Keratinocyte (primary cell): Measurements from ENCODE around the gene LINGO1. TPM values are rescaled to one million over a fixed set of nuclear protein-coding genes. Genes with fewer than 3 reads are reported as not detected.

Source experiments
- DNase-seq: peaks from one replicate; pipeline ENCODE4 v3.0.0-alpha.2; 2011; ENCODE audit warnings: low read depth, missing footprints, low spot score
- FAIRE-seq: peaks from 2 replicates; lab custom pipeline; 2011; peaks lifted over from hg19 to GRCh38; lab: Jason Lieb, UNC
- H2AFZ ChIP-seq: 2 replicates; pipeline ENCODE4 v1.6.0; 2012; ENCODE audit warnings: low read length, control low read depth, inconsistent platforms; ENCODE audit not compliant: control insufficient read depth
- H3K27ac ChIP-seq: 2 replicates; pipeline ENCODE4 v1.5.1; 2011; ENCODE audit warnings: low read length; ENCODE audit not compliant: control insufficient read depth, insufficient read depth
- H3K27me3 ChIP-seq: 3 replicates; pipeline ENCODE4 v1.6.0; 2011; ENCODE audit warnings: low read length; ENCODE audit not compliant: control insufficient read depth, insufficient read depth; ENCODE audit errors: extremely low read depth
- H3K36me3 ChIP-seq, 2 experiments: 2 replicates in 1 of 2; 3 replicates in 1 of 2; pipeline ENCODE4 v1.5.1; 2011; ENCODE audit warnings: low read length in 2 of 2, mild to moderate bottlenecking in 1 of 2; ENCODE audit not compliant: control insufficient read depth in 2 of 2, insufficient read depth in 2 of 2; ENCODE audit errors: extremely low read depth in 1 of 2
- H3K4me1 ChIP-seq: 3 replicates; pipeline ENCODE4 v1.5.1; 2011; ENCODE audit warnings: low read length; ENCODE audit not compliant: control insufficient read depth, insufficient read depth; ENCODE audit errors: extremely low read depth
- H3K4me2 ChIP-seq: 3 replicates; pipeline ENCODE4 v1.6.0; 2011; ENCODE audit warnings: low read depth, low read length; ENCODE audit not compliant: control insufficient read depth, insufficient read depth; ENCODE audit errors: extremely low read depth
- H3K4me3 ChIP-seq, 3 experiments: fragments of 200-600 bp in 1 of 3; sonication (generic) in 1 of 3; 2 replicates in 2 of 3; 3 replicates in 1 of 3; pipeline ENCODE4 v1.5.1; 2011 to 2016; ENCODE audit warnings: low read length in 3 of 3, mild to moderate bottlenecking in 3 of 3, control low read depth in 2 of 3, inconsistent platforms in 1 of 3, low read depth in 1 of 3, mixed read lengths in 1 of 3, mixed run types in 1 of 3, moderate library complexity in 1 of 3; ENCODE audit not compliant: control insufficient read depth in 2 of 3, insufficient read depth in 2 of 3; ENCODE audit errors: extremely low read depth in 1 of 3
- H3K79me2 ChIP-seq: 2 replicates; pipeline ENCODE4 v1.6.0; 2012; ENCODE audit warnings: low read length; ENCODE audit not compliant: control insufficient read depth, insufficient read depth
- H3K9ac ChIP-seq: 3 replicates; pipeline ENCODE4 v1.6.0; 2011; ENCODE audit warnings: low read length; ENCODE audit not compliant: control insufficient read depth, insufficient read depth; ENCODE audit errors: extremely low read depth
- H3K9me1 ChIP-seq: 3 replicates; pipeline ENCODE4 v1.6.0; 2011; ENCODE audit warnings: low read length; ENCODE audit not compliant: control insufficient read depth, insufficient read depth; ENCODE audit errors: extremely low read depth
- H3K9me3 ChIP-seq: 2 replicates; pipeline ENCODE4 v1.5.1; 2012; ENCODE audit warnings: low read depth, low read length; ENCODE audit not compliant: control insufficient read depth
- H4K20me1 ChIP-seq: 3 replicates; pipeline ENCODE4 v1.6.0; 2011; ENCODE audit warnings: low read length; ENCODE audit not compliant: control insufficient read depth, insufficient read depth; ENCODE audit errors: extremely low read depth
- EZH2 ChIP-seq: IDR thresholded peaks from one replicate; pipeline ENCODE4 v1.6.1; 2012; ENCODE audit warnings: inconsistent platforms, mild to moderate bottlenecking, low read length, moderate library complexity
- dilution Hi-C: fragments of 300-500 bp; cut with MboI; formaldehyde crosslinking; loops from one replicate; pipeline ENCODE4 v1.7.0; 2020; ENCODE audit warnings: low sequenced_read_pairs; ENCODE audit not compliant: extremely low pct_ligation_motif_present
- polyA plus RNA-seq, 5 experiments: library from polyadenylated mRNA; depleted of rRNA in 3 of 5; stranded (reverse) in 3 of 5; stranded (forward) in 1 of 5; unstranded in 1 of 5; fragments of >200 nt; gene quantifications; 1 replicate in 1 of 5; 2 replicates in 3 of 5; 3 replicates in 1 of 5; pipeline versions ENCODE4 v1.2.1 to v1.2.3, GENCODE V29; 2011 to 2012; ENCODE audit warnings: missing spikeins in 2 of 5, low read depth in 1 of 5, low replicate concordance in 1 of 5
- TF ChIP-seq, protein P1 (sequence below), 3 experiments: IDR thresholded peaks in 1 of 3; conservative IDR thresholded peaks in 1 of 3; optimal IDR thresholded peaks in 1 of 3; 2 replicates in 2 of 3; 3 replicates in 1 of 3; pipeline versions ENCODE3 to v1.5.1; 2011; ENCODE audit warnings: low read length in 3 of 3, mild to moderate bottlenecking in 3 of 3, moderate library complexity in 2 of 3, control low read depth in 1 of 3, inconsistent platforms in 1 of 3; ENCODE audit not compliant: insufficient read depth in 2 of 3; ENCODE audit errors: extremely low read depth in 1 of 3

LINGO1 gene
- polyA plus RNA-seq, 1 donor (not counting 4 experiments of a cell fraction or from before 2014, with no cell fraction given) = not detected

DNA sequence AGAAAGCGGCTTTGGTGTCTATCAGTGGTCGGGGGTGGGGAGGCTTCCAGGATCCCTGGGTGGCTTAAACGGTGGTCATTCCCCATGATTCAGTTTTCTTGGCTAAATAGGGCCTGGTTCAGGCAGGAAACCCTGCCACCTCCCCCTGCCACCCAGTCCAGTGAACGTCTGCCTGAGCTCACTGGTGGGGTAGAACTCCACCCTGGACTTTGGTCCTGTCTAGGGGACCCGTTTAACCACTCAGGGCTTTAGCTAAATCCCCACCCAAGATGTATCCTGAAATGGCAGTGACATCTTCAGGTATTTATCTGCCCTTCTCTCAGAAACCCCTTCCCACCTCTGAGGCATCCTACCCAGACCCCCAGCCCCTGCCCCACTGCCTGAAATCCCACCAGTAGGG lies 30.5 kb upstream of the LINGO1 start:
- no peak for FAIRE-seq
- dilution Hi-C loops = no loop called here
- TF ChIP-seq, protein P1, sequence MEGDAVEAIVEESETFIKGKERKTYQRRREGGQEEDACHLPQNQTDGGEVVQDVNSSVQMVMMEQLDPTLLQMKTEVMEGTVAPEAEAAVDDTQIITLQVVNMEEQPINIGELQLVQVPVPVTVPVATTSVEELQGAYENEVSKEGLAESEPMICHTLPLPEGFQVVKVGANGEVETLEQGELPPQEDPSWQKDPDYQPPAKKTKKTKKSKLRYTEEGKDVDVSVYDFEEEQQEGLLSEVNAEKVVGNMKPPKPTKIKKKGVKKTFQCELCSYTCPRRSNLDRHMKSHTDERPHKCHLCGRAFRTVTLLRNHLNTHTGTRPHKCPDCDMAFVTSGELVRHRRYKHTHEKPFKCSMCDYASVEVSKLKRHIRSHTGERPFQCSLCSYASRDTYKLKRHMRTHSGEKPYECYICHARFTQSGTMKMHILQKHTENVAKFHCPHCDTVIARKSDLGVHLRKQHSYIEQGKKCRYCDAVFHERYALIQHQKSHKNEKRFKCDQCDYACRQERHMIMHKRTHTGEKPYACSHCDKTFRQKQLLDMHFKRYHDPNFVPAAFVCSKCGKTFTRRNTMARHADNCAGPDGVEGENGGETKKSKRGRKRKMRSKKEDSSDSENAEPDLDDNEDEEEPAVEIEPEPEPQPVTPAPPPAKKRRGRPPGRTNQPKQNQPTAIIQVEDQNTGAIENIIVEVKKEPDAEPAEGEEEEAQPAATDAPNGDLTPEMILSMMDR (optimal IDR thresholded peaks at IDR 0.05 in 1 of 3, IDR thresholded peaks at IDR 0.05 in 1 of 3, conservative IDR thresholded peaks at IDR 0.05 in 1 of 3; ENCODE audit: extremely low read depth in 1 of 3, insufficient read depth in 2 of 3, low read length in 3 of 3) = no peak
- no peak for TF ChIP-seq EZH2

GRCh38 chr15:77659350-77660321 lies 26.9 kb upstream of the LINGO1 start:
- no peak overlapping the region for H3K27ac ChIP-seq
- H3K4me2 ChIP-seq = peak overlapping the region; percentile 37
- H3K4me3 ChIP-seq = no peak overlapping the region
- H3K9me1 ChIP-seq = no peaks in the 10 kb centered on the region
- FAIRE-seq = no peak
- H3K4me1 ChIP-seq = no peaks in the 10 kb centered on the region
- no peak overlapping the region for H3K9ac ChIP-seq
- no peaks in the 10 kb centered on the region for H3K9me3 ChIP-seq
- peaks cover 36% of the 10 kb centered on the region for H3K27me3 ChIP-seq
- dilution Hi-C loops = no loop called here
- peak overlapping the region; percentile 13 for H2AFZ ChIP-seq
- DNase-seq = no peak
- H3K79me2 ChIP-seq = no peaks in the 10 kb centered on the region
- no peaks in the 10 kb centered on the region for H4K20me1 ChIP-seq
- no peaks in the 10 kb centered on the region for H3K36me3 ChIP-seq
- no peak for TF ChIP-seq EZH2
- TF ChIP-seq, protein P1 (optimal IDR thresholded peaks at IDR 0.05 in 1 of 3, IDR thresholded peaks at IDR 0.05 in 1 of 3, conservative IDR thresholded peaks at IDR 0.05 in 1 of 3; ENCODE audit: extremely low read depth in 1 of 3, insufficient read depth in 2 of 3, low read length in 3 of 3) = peak; percentile 20 to 56 (median 50)

More for the DNA sequence above, 30.5 kb upstream of the LINGO1 start:
- no peaks in the 10 kb centered on the region for H4K20me1 ChIP-seq
- no peak overlapping the region for H3K4me2 ChIP-seq
- H3K79me2 ChIP-seq = no peaks in the 10 kb centered on the region
- H3K4me3 ChIP-seq = no peak overlapping the region
- H3K36me3 ChIP-seq = no peaks in the 10 kb centered on the region
- peaks cover 15% of the 10 kb centered on the region for H3K27me3 ChIP-seq
- H2AFZ ChIP-seq = no peak overlapping the region
- no peak overlapping the region for H3K9ac ChIP-seq
- no peaks in the 10 kb centered on the region for H3K9me3 ChIP-seq
- no peaks in the 10 kb centered on the region for H3K4me1 ChIP-seq
- no peak for DNase-seq
- H3K9me1 ChIP-seq = no peaks in the 10 kb centered on the region
- H3K27ac ChIP-seq = no peak overlapping the region
